B cell (primary cell): ENCODE data around the gene PDPR.
"Not testable (repeated sequence)": the region's sequence is repeated elsewhere in the genome, so short reads cannot be mapped to it uniquely, and the experiment has no call there.

ENCODE experiments used
- EZH2 ChIP-seq: IDR thresholded peaks from 2 replicates; pipeline ENCODE4 v1.6.1; 2012; ENCODE audit warnings: borderline replicate concordance, low read depth, mild to moderate bottlenecking, moderate library complexity, low read length; ENCODE audit not compliant: insufficient read depth, poor library complexity, severe bottlenecking
- TF ChIP-seq, protein P1 (sequence below): fragments of 200-600 bp; IDR thresholded peaks from one replicate; pipeline ENCODE4 v1.8.0; 2022; ENCODE audit warnings: antibody characterized with exemption, mild to moderate bottlenecking

DNA sequence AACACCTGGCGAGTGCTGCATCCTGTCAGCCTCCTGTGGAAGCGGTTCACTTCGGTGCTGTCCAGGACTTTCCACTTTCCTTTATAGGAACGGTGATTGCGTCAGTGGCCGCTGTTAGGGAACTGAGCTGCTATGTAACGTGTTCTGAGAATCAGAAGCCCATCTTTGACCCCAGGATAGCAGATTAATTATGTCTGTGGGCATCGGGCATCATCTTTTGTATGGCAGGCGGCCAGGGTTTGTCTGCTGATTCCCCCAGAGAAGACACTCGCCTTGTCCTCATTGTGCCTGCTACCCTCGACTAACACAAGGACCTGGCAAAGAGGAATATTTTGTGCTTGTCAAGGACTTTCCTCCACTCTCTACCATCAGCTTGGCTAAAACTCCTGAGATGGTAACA, 33.7 kb downstream of the PDPR start:
- TF ChIP-seq, protein P1, sequence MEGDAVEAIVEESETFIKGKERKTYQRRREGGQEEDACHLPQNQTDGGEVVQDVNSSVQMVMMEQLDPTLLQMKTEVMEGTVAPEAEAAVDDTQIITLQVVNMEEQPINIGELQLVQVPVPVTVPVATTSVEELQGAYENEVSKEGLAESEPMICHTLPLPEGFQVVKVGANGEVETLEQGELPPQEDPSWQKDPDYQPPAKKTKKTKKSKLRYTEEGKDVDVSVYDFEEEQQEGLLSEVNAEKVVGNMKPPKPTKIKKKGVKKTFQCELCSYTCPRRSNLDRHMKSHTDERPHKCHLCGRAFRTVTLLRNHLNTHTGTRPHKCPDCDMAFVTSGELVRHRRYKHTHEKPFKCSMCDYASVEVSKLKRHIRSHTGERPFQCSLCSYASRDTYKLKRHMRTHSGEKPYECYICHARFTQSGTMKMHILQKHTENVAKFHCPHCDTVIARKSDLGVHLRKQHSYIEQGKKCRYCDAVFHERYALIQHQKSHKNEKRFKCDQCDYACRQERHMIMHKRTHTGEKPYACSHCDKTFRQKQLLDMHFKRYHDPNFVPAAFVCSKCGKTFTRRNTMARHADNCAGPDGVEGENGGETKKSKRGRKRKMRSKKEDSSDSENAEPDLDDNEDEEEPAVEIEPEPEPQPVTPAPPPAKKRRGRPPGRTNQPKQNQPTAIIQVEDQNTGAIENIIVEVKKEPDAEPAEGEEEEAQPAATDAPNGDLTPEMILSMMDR: not testable (repeated sequence)
- not testable (repeated sequence) for TF ChIP-seq EZH2
